Neuronal stem cell (in vitro differentiated cells): ENCODE results near the gene NUDT19.
"Not testable (repeated sequence)": the region's sequence is repeated elsewhere in the genome, so short reads cannot be mapped to it uniquely, and the experiment has no call there.

Experiments used
- DNase-seq: peaks from one replicate; pipeline ENCODE4 v3.0.0-alpha.2; 2013; ENCODE audit warnings: low spot score
- H2AFZ ChIP-seq: one replicate; pipeline ENCODE4 v1.6.1; 2013; ENCODE audit warnings: mild to moderate bottlenecking, low read length, inconsistent platforms
- H2AK5ac ChIP-seq: 2 replicates; pipeline ENCODE4 v1.6.1; 2013; ENCODE audit warnings: low read depth, mild to moderate bottlenecking, inconsistent platforms, low read length, moderate library complexity, mixed read lengths
- H2BK120ac ChIP-seq: 2 replicates; pipeline ENCODE4 v1.6.1; 2013; ENCODE audit warnings: low read depth, mild to moderate bottlenecking, inconsistent platforms, low read length, moderate library complexity, mixed read lengths
- H2BK12ac ChIP-seq: one replicate; pipeline ENCODE4 v1.6.1; 2013; ENCODE audit warnings: low read length, inconsistent platforms
- H2BK15ac ChIP-seq: 2 replicates; pipeline ENCODE4 v1.6.1; 2013; ENCODE audit warnings: mild to moderate bottlenecking, low read length, inconsistent platforms, mixed read lengths
- H2BK5ac ChIP-seq: one replicate; pipeline ENCODE4 v1.6.1; 2013; ENCODE audit warnings: inconsistent platforms, mild to moderate bottlenecking, low read length, moderate library complexity
- H3K14ac ChIP-seq: one replicate; pipeline ENCODE4 v1.6.1; 2013; ENCODE audit warnings: low read length, inconsistent platforms
- H3K18ac ChIP-seq: 2 replicates; pipeline ENCODE4 v1.6.1; 2013; ENCODE audit warnings: low read length, inconsistent platforms
- H3K23ac ChIP-seq: 2 replicates; pipeline ENCODE4 v1.6.1; 2013; ENCODE audit warnings: low read depth, mild to moderate bottlenecking, mixed read lengths, low read length, inconsistent platforms; ENCODE audit not compliant: poor library complexity
- H3K27ac ChIP-seq: replicated peaks from 3 replicates; pipeline ENCODE4 v1.5.1; 2013; ENCODE audit warnings: low read length, inconsistent platforms
- H3K27me3 ChIP-seq, 3 experiments: 2 replicates each; pipeline ENCODE4 v1.6.1; 2013; ENCODE audit warnings: low read length in 3 of 3, mild to moderate bottlenecking in 2 of 3, inconsistent platforms in 1 of 3, low read depth in 1 of 3, mixed read lengths in 1 of 3, moderate library complexity in 1 of 3; ENCODE audit not compliant: control insufficient read depth in 3 of 3, insufficient read depth in 3 of 3
- H3K36me3 ChIP-seq, 2 donors: replicated peaks in 1 of 2; 2 replicates each; pipeline ENCODE4 v1.6.1; 2013; ENCODE audit warnings: low read length in 2 of 2; ENCODE audit not compliant: control insufficient read depth in 2 of 2, insufficient read depth in 2 of 2
- H3K4ac ChIP-seq: 2 replicates; pipeline ENCODE4 v1.6.1; 2013; ENCODE audit warnings: inconsistent platforms, mild to moderate bottlenecking, low read length, moderate library complexity
- H3K4me1 ChIP-seq, 2 donors: 1 replicate in 1 of 2; 2 replicates in 1 of 2; pipeline ENCODE4 v1.6.1; 2013; ENCODE audit warnings: low read length in 2 of 2, low read depth in 1 of 2; ENCODE audit not compliant: control insufficient read depth in 2 of 2, insufficient read depth in 1 of 2
- H3K4me2 ChIP-seq: one replicate; pipeline ENCODE4 v1.6.1; 2013; ENCODE audit warnings: mild to moderate bottlenecking, low read length, inconsistent platforms; ENCODE audit not compliant: insufficient read depth, poor library complexity, severe bottlenecking
- H3K4me3 ChIP-seq, 2 donors: 2 replicates each; pipeline ENCODE4 v1.5.1; 2013; ENCODE audit warnings: low read length in 2 of 2, mild to moderate bottlenecking in 2 of 2, inconsistent platforms in 1 of 2, moderate library complexity in 1 of 2
- H3K79me1 ChIP-seq: one replicate; pipeline ENCODE4 v1.6.1; 2013; ENCODE audit warnings: low read depth, mild to moderate bottlenecking, inconsistent platforms, low read length, moderate library complexity
- H3K9ac ChIP-seq: one replicate; pipeline ENCODE4 v1.6.1; 2013; ENCODE audit warnings: mild to moderate bottlenecking, low read depth, low read length, inconsistent platforms; ENCODE audit not compliant: poor library complexity
- H3K9me3 ChIP-seq, 2 donors: replicated peaks in 1 of 2; 2 replicates each; pipeline versions ENCODE3 to v1.6.1; 2013; ENCODE audit warnings: low read length in 2 of 2, mild to moderate bottlenecking in 2 of 2, inconsistent platforms in 1 of 2, low read depth in 1 of 2, mixed read lengths in 1 of 2, moderate library complexity in 1 of 2; ENCODE audit not compliant: control insufficient read depth in 2 of 2, insufficient read depth in 1 of 2
- H4K8ac ChIP-seq: one replicate; pipeline ENCODE4 v1.6.1; 2013; ENCODE audit warnings: low read depth, mild to moderate bottlenecking, inconsistent platforms, low read length, moderate library complexity
- H4K91ac ChIP-seq: one replicate; pipeline ENCODE4 v1.6.1; 2013; ENCODE audit warnings: low read length, low read depth, mild to moderate bottlenecking, inconsistent platforms; ENCODE audit not compliant: poor library complexity
- WGBS, 2 donors: extraction: QIAGEN DNeasy Blood & Tissue Kit; methylation state at CpG; one replicate each; pipeline ENCODE4 v1.1.7; 2013; ENCODE audit warnings: missing lambda C conversion rate in 2 of 2, mixed read lengths in 1 of 2; ENCODE audit not compliant: insufficient read length in 2 of 2, insufficient replicate concordance in 1 of 2; ENCODE audit errors: extremely low coverage in 2 of 2; 5-methylcytosine and 5-hydroxymethylcytosine counted together

NUDT19 gene

DNA sequence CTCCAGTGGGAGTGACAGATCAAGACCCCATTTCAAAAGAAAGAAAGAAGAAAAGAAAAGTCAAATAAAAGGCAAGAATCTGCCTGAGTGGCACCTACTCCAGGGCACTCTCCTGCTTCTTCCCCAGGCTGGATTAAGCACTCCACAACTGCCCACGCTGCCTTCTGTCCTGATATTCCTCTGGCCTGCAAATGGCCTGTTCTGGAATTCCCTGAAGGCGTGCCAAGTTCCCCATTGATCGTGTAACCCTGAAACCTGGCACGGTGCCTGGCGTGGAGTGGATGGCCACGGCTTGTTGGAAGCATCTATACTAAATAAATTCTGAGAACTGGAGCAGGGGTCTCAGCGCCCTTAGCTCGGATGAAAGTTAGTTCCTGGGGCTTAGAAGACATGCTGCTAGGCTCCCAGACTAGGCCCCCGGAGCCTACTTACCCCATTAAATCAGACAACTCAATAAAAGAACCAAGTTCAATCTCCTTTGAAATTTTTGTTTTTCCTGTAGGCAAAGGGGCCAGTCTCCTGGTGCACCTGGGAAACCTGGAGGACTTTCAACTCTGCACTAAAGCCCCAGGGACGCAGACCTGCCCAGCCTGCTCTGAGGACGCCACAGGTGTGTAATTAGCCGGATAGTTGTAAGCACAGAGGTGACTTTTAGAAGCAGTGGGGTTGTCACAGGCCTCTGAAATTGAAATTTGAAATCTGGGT lies 38.6 kb upstream of the NUDT19 start:
- H3K23ac ChIP-seq = no peak overlapping the region
- peaks cover 10 to 26% of the 10 kb centered on the region in 2 donors for H3K36me3 ChIP-seq
- peaks cover 5% of the 10 kb centered on the region in 2 donors for H3K4me1 ChIP-seq
- peaks cover 2% of the 10 kb centered on the region for H3K79me1 ChIP-seq
- no peak overlapping the region for H4K8ac ChIP-seq
- no peak overlapping the region for H4K91ac ChIP-seq
- no peak overlapping the region for H3K27ac ChIP-seq
- no peak overlapping the region for H3K18ac ChIP-seq
- no peak overlapping the region for H2BK5ac ChIP-seq
- no CpG with 5 or more reads among the region's 12 CpGs for WGBS, 2 donors
- H2BK12ac ChIP-seq = no peak overlapping the region
- H3K4ac ChIP-seq = no peak overlapping the region
- no peaks in the 10 kb centered on the region for H3K9me3 ChIP-seq
- no peak overlapping the region for H2BK120ac ChIP-seq
- H3K4me3 ChIP-seq = no peak overlapping the region
- no peak for DNase-seq
- no peak overlapping the region for H2BK15ac ChIP-seq
- H2AK5ac ChIP-seq = no peak overlapping the region
- no peak overlapping the region for H3K14ac ChIP-seq
- no peak overlapping the region for H3K9ac ChIP-seq
- H3K27me3 ChIP-seq = no peaks in the 10 kb centered on the region
- no peak overlapping the region for H2AFZ ChIP-seq
- H3K4me2 ChIP-seq = no peak overlapping the region

DNA sequence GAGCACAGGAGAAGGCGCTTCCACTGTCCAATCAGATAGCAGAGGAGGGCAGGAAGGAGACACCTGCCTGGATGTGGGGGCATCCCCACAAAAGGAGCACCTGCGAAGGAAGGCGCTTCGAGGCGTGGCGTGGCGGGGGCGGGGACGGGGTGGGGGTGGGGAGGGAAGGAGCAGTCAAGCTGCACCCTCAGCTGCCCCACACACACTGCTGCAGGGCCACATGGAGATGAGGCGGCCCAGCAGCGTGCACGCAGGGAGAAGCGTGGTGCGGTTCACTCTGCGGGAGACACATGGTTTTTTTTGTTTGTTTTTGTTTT lies 38.1 kb upstream of the NUDT19 start:
- no peak overlapping the region for H2BK5ac ChIP-seq
- H3K79me1 ChIP-seq = peaks cover 4% of the 10 kb centered on the region
- peaks cover 10 to 25% of the 10 kb centered on the region in 2 donors for H3K36me3 ChIP-seq
- H4K91ac ChIP-seq = no peak overlapping the region
- H3K18ac ChIP-seq = no peak overlapping the region
- H2AK5ac ChIP-seq = no peak overlapping the region
- H2BK120ac ChIP-seq = no peak overlapping the region
- DNase-seq = no peak
- no peaks in the 10 kb centered on the region for H3K27me3 ChIP-seq
- H2AFZ ChIP-seq = no peak overlapping the region
- no peak overlapping the region for H3K23ac ChIP-seq
- no peak overlapping the region for H2BK15ac ChIP-seq
- H3K9me3 ChIP-seq = no peaks in the 10 kb centered on the region
- H3K4ac ChIP-seq = no peak overlapping the region
- H3K14ac ChIP-seq = no peak overlapping the region
- no peak overlapping the region for H2BK12ac ChIP-seq
- no peak overlapping the region for H3K9ac ChIP-seq
- no peak overlapping the region for H3K27ac ChIP-seq
- H3K4me1 ChIP-seq = peaks cover 5% of the 10 kb centered on the region in 2 donors
- H3K4me3 ChIP-seq = no peak overlapping the region
- no peak overlapping the region for H3K4me2 ChIP-seq
- no CpG with 5 or more reads among the region's 15 CpGs for WGBS, 2 donors
- no peak overlapping the region for H4K8ac ChIP-seq

DNA sequence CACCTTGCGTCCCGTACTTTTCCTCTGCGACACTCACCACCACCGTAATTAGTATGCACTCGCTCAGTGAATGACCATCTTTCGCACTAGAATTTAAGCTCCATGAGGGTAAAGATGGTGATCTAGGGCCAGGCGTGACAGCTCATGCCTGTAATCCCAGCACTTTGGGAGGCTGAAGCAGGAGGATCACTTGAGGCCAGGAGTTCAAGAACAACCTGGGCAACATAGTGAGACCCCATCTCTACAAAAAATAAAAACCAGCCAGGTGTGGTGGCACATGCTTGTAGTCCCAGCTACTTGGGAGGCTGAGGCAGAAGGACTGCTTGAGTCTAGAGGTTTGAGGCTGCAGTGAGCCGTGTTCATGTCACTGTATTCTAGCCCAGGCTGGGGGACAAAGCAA lies 35.2 kb upstream of the NUDT19 start:
- H2BK5ac ChIP-seq, H2AFZ ChIP-seq, H3K9me3 ChIP-seq, H3K27ac ChIP-seq, H2BK120ac ChIP-seq, H3K27me3 ChIP-seq, H3K4me2 ChIP-seq, H2AK5ac ChIP-seq, H2BK12ac ChIP-seq, H3K4me3 ChIP-seq, H3K9ac ChIP-seq, H3K79me1 ChIP-seq, H2BK15ac ChIP-seq, H3K4me1 ChIP-seq, H3K18ac ChIP-seq, H3K4ac ChIP-seq, H4K91ac ChIP-seq, H3K14ac ChIP-seq, H3K23ac ChIP-seq, H4K8ac ChIP-seq, DNase-seq: not testable (repeated sequence)
- peaks cover 6 to 15% of the 10 kb centered on the region in 2 donors for H3K36me3 ChIP-seq
- WGBS, 2 donors = no CpG with 5 or more reads among the region's 8 CpGs

DNA sequence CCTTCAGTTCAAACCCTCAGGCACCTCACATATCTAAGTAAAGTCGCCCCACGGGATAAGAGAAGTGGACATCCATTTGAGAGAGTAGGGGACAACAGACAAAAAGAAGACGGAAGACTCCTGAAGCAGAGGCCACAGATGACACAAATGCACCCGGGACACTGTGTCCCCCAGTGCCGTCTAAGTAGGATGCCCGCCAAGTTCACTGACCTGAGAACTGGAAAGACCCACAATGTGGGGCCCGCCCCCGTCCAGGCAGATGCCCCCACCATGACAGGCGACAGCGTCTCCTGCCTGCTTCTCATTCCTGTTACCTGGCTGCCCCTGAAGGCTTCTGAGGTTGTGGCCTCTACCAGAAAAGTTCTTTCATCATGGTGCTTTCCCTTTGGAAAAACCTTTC lies 33.5 kb upstream of the NUDT19 start:
- H3K9ac ChIP-seq = no peak overlapping the region
- H2AK5ac ChIP-seq = no peak overlapping the region
- WGBS, 2 donors = no CpG with 5 or more reads among the region's 10 CpGs
- H2AFZ ChIP-seq = no peak overlapping the region
- no peak overlapping the region for H3K4ac ChIP-seq
- H3K27me3 ChIP-seq = no peaks in the 10 kb centered on the region
- H3K4me3 ChIP-seq = no peak overlapping the region
- no peak overlapping the region for H2BK120ac ChIP-seq
- no peak overlapping the region for H2BK15ac ChIP-seq
- H4K91ac ChIP-seq = no peak overlapping the region
- H3K36me3 ChIP-seq = peaks cover 6 to 15% of the 10 kb centered on the region in 2 donors
- no peak overlapping the region for H3K23ac ChIP-seq
- H3K27ac ChIP-seq = no peak overlapping the region
- no peak overlapping the region for H3K14ac ChIP-seq
- H3K79me1 ChIP-seq = peaks cover 5% of the 10 kb centered on the region
- no peak overlapping the region for H2BK12ac ChIP-seq
- H4K8ac ChIP-seq = no peak overlapping the region
- DNase-seq = no peak
- H3K4me1 ChIP-seq = no peaks in the 10 kb centered on the region
- no peak overlapping the region for H3K4me2 ChIP-seq
- no peak overlapping the region for H2BK5ac ChIP-seq
- no peak overlapping the region for H3K18ac ChIP-seq
- no peaks in the 10 kb centered on the region for H3K9me3 ChIP-seq
